NCI-H2196 (cell line): ENCODE results near the gene ERAP2.
"Not testable (repeated sequence)": the region's sequence is repeated elsewhere in the genome, so short reads cannot be mapped to it uniquely, and the experiment has no call there.

Experiments used
- DNase-seq: peaks from one replicate; lab custom pipeline; 2025; ENCODE audit not compliant: unreplicated experiment; lab: John Stamatoyannopoulos, UW

ERAP2 gene

DNA sequence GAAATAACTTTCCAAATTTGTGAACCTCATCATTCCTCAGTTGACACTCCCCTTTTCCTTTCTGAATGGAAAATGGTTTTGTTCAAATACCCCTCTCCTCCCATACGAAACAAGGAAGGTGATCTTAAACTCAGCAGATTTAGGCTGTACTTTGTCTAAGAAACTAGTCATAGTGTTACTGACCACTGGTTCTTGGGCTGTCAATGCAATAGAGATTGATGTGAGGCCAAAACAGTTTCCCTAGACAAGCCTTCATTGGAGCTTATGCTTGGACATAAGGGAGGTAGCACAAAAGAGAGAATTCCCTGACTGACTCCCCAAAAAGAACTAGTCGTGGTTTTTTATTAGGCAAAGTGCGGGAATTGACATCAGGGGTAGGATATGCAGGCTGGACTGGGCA lies 54.3 kb downstream of the ERAP2 start:
- DNase-seq = no peak

DNA sequence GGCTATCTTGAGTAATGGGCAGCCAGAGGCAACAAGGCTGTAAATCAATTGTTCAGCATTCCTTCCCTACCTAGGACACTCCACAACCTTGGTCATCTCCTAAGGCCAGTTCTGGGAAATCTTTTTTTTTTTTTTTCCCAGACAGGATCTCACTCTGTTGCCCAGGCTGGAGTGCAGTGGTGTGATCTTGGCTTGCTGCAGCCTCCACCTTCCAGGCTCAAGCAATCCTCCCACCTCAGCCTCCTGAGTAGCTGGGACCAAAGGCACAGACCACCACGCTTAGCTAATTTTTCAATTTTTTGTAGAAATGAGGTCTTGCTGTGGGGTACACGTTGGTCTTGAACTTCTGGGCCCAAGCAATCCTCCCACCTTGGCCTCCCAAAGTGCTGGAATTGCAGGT lies 54.7 kb downstream of the ERAP2 start:
- DNase-seq = not testable (repeated sequence)

DNA sequence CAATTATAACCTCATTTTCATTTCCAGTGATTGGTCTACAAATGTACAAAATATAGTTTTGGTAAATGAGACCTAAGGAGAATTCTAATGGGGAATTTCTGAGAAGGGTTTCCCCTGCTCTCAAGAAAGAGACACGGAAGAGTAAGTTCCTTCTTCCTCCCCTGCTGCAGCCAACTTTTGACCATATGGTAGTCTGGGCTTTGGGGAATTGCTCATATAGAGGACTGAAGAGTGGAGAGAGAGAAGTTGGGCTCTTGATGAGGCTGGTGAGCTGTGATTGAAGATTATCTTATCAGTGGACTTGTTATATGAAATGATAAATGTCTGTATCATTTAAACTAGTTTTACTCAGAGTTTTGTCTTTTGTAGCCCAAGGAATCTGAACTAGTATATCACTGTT lies 55.3 kb downstream of the ERAP2 start:
- no peak for DNase-seq

DNA sequence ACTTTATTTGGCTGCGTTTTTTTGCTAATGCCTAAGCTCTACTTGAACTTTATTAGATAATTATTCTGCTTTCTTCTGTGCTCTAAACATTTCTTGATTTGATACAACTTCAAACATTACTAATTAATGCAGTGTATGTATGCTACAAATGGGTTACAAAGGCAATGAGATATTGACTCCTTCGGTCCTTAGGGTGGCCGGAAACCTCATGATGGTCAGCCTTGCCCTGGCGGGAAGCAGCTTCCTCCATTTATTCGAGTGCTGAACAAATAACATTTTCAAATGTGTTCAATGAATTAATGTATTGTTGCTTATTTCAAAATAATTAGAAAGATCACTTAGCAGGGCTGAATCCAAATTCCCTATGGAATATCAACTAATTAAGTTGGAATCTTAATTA lies 55.7 kb downstream of the ERAP2 start:
- DNase-seq = no peak

DNA sequence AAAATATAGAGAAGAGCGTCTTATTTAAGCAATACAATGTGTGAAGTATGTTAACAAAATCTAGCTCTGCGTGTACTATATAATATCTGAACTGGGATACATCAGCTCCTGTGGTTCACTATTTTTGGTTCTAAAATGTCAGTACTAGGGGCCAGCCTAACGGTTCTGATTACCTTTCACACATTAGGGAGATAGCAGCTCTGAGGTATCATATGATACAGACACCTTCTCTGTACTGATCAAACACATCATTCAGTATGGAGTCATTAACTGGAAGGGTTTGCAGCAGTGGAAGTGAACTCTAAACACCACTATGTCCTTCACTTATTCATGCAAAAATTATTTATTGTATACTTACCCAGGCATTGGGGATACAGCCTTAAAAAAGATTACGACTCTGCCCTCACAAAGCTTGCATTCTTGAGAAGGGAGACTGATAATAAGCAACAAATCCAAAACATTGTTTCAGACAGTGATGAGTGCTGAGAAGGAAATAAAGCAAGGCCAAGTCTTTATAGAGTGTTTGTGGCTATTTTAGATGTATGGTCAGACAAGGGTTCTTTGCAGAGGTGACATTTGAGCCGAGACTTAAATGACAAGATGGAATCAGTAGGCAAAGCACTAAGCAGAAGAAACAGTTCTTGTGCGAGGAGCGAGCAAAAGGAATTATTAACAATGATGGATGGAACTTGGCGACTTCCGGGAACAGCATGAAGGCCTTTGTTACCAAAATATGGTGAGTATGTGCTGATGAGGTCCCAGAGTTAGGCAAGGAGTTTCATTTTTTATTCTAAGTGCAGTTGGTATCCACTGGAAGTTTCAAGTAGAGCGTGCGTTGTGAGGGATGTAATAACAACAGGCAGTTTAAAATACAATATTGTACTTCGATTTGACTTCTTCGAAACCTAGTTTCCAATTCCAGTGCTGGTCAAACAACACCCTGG lies 57.7 kb downstream of the ERAP2 start:
- DNase-seq = no peak

DNA sequence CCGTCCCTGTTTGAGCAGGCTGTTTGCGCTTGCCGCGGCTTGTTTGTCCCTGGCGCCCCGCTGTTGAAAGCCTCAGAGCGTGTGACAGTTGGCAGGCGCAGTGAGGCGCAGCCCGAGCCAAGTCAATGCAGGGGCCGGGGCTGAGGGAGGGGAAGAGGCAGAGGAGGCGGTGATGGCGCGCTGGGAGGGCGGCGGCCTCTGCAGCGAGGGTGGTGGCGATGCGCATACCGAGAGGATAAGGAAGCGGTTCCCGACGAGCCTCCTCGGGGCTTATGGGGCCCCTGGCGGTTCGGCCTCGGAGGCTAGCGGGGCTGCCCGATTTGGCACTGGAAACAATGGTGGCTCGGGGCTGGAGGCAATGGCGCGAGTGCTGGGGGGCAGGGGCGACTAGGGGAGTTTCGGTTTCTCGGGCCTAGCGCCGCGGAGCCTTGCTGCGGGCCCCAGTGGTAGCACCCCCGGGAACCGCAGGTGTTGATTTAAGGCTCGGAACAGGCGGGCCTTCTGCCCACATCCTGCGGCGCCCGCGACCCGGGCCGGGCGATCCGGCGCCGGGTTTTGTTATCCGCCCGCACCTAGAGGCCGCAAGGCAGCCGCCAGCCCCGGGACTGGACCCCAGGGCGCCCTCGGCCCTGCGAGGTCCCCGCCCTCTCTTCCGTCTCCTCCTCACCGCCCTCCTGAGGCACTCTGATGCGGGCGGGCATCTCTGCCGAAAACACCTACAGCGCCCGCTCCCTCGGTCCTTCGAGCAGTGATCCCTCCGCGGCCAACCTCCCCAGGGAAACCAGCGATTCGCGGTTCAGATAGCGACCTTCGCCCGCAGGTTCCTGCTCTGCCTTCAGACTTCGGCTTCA lies 58.6 kb downstream of the ERAP2 start:
- peak; percentile 81 for DNase-seq

DNA sequence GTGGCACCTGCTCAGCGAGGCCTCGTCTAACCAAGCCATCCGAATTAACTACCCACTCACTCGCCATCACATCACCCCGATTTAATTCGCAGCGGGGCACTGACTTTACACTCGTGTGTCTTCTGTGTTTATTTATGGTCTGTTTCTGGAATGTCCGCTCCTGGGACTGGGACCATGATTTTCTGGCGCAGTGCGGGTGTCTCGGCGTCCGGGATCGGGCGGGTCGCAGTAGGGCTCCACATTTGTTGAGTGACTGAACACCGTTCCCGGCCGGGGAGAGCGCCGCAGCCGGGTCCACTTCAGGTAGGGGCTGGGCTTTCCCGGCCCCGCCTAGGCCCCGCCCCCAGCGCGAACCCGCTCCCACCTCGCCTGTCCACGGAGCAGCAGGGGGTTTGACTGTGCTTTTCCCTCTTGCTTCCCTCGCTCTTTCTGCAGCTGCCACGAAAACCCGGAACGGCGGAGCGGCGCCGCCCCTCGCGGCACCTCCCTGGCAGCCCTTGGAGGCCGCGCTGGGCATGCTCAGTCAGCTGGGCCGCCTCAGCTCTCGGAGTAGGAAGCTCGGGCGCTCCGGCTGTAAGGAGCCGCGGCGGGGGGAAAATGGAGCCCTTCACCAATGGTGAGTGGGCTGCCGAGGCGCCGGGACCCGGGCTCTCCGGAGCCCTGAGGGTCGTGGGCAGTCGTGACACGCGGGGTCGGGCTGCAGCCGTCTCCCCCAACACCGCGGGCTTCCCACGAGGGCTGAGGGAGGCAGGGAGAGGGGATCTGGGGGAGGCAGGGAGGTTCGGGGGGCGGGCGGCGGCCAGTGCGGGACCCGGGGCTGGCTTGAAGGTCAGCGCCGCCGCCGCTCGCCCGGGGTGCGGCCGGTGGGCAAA lies 59.5 kb downstream of the ERAP2 start, which contains the start of gene LNPEP:
TSS of gene LNPEP (plus strand) at position 522 of the 872 bp plus-strand sequence. CDS start at position 598, 76 bp downstream.
- DNase-seq = peak; percentile 89

DNA sequence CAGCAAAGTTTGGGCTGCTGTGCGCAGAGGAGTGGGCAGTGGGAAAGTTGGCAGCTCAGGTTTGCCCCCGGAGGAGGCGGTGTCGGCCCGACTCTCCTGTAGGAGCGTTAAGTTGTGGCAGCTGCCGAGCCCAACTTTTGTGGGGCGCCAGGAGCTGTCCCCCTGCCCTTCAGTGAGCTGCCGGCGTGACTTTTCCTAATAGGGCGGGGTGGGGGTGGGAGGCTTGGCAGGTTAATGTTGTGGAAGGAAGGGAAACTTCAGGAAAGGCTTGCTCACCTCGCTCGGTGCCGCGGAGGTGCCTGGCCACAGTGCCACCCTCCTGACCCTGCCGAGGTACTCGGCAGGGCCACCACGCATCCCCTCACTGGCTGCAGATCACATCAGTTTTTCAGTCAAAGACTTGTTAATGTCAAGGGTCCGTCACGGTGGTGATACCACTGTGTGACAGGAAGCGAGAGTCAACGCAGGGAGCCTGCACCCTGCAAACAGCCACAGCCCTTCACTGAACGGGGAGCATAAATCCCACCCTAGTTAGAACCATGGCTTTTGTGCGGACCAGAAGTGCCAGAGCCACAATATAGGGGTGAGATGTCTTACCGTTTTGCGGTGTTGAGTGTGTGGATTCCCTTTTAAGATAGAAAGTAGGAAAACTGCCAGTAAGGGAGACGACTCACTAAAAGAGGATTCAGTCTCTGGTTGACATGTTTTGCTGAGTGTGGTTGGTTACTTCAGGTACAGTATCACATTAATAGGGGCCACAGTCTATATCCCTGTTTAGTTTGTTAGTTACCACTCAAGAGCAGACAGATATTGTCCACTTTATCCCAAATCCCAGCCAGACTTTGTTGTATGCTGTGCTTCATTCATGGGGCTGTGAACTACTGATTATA lies 60.4 kb downstream of the ERAP2 start:
- no peak for DNase-seq

DNA sequence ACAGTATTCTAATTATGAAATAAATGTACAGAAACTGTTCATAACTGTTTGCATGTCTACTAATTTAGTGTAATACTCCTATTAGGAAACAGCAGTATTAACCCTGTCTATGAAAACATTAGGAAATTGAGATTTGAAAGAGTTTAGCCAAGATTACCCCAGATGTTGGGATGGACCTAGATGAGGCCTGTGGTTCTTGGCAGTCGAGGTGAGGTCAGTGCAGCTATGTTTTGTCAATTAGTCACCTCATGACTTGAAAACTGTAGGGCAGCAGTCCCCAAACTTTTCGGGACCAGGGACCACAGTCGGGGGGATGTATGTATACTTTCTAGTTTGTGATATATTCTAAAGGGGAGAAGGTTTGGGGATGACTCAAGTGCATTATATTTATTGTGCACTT lies 64.3 kb downstream of the ERAP2 start:
- no peak for DNase-seq

DNA sequence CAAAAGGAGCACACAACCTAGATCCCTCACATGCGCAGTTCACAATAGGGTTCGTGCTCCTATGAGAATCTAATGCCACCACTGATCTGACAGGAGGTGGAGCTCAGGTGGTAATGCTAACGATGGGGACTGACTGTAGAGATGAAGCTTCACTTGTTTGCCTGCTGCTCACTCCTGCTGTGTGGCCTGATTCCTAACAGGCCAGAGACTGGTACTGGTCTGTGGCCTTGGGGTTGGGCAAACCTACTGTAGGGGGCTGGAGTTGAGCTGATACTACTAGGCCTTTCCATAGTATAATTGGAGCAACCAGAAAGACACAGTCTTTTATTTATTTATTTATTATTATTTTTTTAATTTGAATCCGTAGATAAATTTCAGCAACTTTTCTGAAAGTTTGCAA lies 64.8 kb downstream of the ERAP2 start:
- DNase-seq = no peak

DNA sequence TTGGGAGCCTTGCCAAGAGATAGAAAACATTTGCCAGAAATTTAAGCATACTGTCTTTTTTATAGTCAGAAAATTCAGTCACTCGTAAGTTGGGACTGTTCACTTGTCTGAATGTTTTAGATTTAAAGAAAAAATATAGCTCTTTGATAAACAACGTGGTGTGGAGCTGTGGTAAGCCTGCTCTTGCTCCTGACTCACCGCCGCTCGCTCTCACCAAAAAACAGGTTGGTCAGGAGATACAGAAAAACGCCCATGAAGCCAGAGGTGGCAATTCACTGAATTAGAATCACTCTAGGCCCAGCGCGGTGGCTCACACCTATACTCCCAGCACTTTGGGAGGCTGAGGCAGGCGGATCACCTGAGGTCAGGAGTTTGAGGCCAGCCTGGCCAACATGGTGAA lies 65.8 kb downstream of the ERAP2 start:
- no peak for DNase-seq

DNA sequence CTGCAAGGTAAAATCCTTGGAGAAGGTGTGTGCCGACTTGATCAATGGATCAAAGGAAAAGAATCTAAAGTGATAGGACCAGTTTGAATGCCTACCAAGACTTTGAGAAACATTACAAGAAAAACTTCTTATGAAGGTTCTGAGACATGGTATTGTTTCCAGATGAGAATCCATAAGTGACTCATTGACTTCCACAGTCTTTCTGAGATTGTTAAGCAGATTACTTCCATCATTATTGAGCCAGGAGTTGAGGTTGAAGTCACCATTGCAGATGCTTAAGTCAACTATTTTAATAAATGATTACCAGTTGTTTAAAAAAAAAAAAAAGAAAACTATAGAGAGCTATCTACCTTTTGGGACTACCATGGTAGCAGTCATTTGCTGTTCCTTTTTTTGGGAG lies 66.6 kb downstream of the ERAP2 start:
- DNase-seq = no peak

DNA sequence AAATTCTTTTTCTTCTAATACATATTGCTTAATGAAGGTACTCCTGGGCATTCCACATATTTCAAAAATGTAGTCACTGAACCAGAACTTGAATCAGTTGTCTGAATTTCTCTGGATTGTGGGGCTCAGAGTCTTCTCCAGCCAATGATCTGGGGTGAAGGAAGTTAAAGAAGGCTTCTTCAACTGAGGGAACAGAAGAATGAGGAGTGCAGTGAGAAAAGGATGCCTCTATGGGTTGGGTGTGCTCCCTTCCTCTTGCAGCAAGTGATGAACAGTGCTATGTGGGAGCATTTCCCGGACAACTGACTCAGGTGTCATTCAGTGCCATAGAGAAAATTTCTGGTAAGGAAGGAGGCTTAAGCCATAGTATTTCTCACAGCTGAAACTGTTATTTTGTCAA lies 67.5 kb downstream of the ERAP2 start:
- DNase-seq = no peak

DNA sequence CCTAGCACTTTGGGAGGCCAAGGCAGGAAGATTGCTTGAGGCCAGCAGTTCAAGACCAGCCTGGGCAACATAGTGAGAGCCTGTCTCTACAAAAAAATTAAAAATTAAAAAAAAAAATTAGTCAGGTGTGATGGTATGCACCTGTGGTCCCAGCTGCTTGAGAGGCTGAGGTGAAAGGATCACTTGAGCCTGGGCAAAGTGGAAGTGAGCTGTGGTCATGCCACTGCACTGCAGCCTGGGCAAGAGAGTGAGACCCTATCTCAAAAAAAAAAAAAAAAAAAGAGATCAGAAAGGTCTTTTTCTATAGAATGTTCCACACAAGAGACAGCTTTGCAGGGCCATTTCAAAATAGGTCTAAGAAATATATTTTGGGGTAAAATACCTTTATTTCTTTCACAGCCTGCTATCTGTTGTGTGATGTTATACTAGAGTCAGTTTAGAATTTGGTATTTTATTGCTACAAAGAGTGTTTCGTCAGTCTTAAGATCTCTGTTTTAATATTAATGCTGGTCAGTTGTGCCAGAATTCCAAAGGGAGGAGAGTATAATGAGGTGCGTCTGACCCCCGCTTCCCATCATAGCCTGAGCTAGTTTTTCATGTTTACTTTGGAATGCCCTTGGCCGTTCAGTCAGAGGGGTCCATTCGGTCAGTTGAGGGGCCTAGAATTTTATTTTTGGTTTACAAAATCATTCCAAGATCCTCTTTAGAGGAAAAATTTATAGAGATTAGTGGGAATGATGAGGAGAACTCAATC lies 69.0 kb downstream of the ERAP2 start:
- DNase-seq = no peak

DNA sequence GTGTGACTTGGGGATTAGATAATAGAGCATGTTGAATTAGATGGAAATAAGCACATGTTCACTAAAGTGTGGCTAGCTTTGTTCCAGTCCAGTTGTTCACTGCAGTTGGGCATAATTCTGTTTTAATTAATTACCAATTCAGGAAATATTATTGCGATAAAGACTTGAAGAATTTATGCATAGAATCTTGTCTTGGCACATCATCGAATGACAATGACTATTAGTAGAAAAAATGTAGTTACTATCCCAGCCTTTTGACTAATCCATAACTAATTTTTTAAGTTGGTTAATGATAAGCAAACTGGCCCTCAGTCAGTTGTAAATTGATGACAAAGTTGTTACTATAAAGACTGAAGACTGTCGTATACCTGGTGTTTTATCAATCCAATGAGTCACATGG lies 70.1 kb downstream of the ERAP2 start:
- no peak for DNase-seq

DNA sequence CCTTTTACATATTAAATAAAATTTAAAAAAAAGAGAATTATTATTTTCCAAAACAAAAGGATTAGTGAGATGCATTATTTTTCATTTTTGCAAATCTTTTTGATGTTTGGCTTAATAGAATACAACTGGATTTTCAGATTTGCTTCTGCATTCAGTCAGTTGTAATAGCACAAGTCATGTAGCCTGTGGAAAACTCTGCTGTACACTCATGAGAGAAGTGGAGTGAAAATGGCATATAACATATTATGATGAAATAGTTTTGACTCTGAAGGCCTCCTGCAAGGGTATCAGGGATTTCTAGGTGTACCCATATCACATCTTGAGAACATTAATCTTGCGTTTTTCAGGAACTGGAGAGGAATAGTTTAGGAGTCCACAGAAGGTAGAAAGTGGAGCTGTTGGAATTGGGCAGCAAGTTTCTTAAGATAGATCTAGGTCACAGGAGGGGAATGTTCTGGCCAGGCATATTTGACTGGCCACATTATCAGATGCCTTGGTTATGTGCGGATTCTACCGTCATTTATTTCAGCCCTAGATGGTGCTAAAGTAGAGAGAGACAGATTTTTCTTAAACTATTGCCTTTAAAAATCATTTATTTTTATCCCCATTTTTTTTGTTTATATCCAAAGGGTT lies 75.9 kb downstream of the ERAP2 start:
- no peak for DNase-seq

DNA sequence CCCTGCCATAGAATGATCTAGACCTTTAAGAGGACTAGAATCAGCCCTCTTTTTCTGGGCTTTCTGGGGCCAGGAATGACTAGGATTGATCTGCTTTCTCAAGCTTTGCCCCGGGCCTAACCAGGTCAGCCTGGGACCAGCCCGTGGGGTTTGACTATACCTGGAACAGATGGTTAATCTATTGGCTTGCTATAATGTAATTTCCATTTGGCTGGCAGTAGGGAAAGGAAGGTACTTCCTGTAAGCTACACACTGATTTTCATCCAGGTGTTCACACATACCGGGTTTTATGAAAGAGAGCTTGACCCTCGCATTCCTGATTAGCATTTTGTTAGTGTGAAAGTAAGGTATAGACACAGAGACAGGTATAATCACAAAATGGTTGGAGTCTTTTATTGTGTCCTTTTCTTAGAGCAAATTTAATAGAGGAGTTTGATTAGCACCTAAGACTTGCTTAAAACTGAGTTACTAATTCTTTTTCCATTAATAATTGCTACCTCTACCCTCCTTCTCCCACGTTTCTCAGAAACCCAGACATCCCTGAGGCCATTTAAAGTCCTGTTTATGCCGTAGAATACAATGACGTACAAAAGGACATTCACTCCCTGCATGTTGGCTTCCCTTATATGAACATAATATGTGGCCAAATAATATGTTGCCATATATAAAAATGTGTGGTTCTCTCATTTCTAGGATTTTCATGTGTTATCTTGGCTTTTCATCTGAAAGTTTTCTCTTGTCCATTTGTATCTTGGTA lies 76.9 kb downstream of the ERAP2 start:
- DNase-seq = no peak
